RWPE2 (cell line): Measurements from ENCODE around the gene TEPSIN.

ENCODE experiments used
- ATAC-seq: fragments of 200-7000 bp; cut with Tn5 transposase; 3 replicates; pipeline ENCODE4 v1.9.1; 2021; ENCODE audit warnings: low read depth
- DNase-seq: peaks from one replicate; pipeline ENCODE4 v3.0.0-alpha.2; 2020; ENCODE audit warnings: low spot score
- H3K27ac ChIP-seq: fragments of 450-650 bp; 2 replicates; pipeline ENCODE4 v1.5.1; 2017; ENCODE audit warnings: mild to moderate bottlenecking; ENCODE audit not compliant: poor library complexity, severe bottlenecking
- H3K27me3 ChIP-seq: fragments of 250-450 bp; sonication (Bioruptor Pico); 2 replicates; pipeline ENCODE4 v1.5.1; 2021; ENCODE audit warnings: mild to moderate bottlenecking, moderate library complexity; ENCODE audit not compliant: insufficient read depth, poor library complexity, severe bottlenecking
- H3K36me3 ChIP-seq: fragments of 250-450 bp; sonication (Bioruptor Pico); 2 replicates; pipeline ENCODE4 v1.5.1; 2020; ENCODE audit warnings: low read depth, mild to moderate bottlenecking, moderate library complexity
- H3K4me1 ChIP-seq: fragments of 250-450 bp; sonication (Bioruptor Pico); 2 replicates; pipeline ENCODE4 v1.5.1; 2021; ENCODE audit warnings: mild to moderate bottlenecking, moderate library complexity; ENCODE audit not compliant: insufficient read depth, poor library complexity, severe bottlenecking
- H3K4me3 ChIP-seq: fragments of 250-450 bp; sonication (Bioruptor Pico); 2 replicates; pipeline ENCODE4 v1.5.1; 2021; ENCODE audit warnings: mild to moderate bottlenecking, moderate library complexity; ENCODE audit not compliant: severe bottlenecking
- H3K9me3 ChIP-seq: fragments of 250-450 bp; sonication (Bioruptor Pico); 2 replicates; pipeline ENCODE4 v1.5.1; 2021; ENCODE audit warnings: mild to moderate bottlenecking, moderate library complexity; ENCODE audit not compliant: severe bottlenecking
- TF ChIP-seq, protein P1 (sequence below): fragments of 450-650 bp; IDR thresholded peaks from one replicate; pipeline ENCODE4 v1.5.1; 2017; ENCODE audit warnings: mild to moderate bottlenecking, moderate library complexity; ENCODE audit not compliant: poor library complexity, severe bottlenecking

TEPSIN gene

GRCh38 chr17:81238490-81238814 is 403 bp downstream of the TEPSIN start:
- H3K27me3 ChIP-seq, result no peaks in the 10 kb centered on the region
- H3K27ac ChIP-seq, result peak overlapping the region; percentile 67
- H3K9me3 ChIP-seq, result no peaks in the 10 kb centered on the region
- no peaks in the 10 kb centered on the region for H3K4me1 ChIP-seq
- TF ChIP-seq, protein P1, sequence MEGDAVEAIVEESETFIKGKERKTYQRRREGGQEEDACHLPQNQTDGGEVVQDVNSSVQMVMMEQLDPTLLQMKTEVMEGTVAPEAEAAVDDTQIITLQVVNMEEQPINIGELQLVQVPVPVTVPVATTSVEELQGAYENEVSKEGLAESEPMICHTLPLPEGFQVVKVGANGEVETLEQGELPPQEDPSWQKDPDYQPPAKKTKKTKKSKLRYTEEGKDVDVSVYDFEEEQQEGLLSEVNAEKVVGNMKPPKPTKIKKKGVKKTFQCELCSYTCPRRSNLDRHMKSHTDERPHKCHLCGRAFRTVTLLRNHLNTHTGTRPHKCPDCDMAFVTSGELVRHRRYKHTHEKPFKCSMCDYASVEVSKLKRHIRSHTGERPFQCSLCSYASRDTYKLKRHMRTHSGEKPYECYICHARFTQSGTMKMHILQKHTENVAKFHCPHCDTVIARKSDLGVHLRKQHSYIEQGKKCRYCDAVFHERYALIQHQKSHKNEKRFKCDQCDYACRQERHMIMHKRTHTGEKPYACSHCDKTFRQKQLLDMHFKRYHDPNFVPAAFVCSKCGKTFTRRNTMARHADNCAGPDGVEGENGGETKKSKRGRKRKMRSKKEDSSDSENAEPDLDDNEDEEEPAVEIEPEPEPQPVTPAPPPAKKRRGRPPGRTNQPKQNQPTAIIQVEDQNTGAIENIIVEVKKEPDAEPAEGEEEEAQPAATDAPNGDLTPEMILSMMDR, result no peak
- ATAC-seq, result no peak
- H3K4me3 ChIP-seq, result peak overlapping the region; percentile 97
- no peak for DNase-seq
- H3K36me3 ChIP-seq, result peaks cover 17% of the 10 kb centered on the region

DNA sequence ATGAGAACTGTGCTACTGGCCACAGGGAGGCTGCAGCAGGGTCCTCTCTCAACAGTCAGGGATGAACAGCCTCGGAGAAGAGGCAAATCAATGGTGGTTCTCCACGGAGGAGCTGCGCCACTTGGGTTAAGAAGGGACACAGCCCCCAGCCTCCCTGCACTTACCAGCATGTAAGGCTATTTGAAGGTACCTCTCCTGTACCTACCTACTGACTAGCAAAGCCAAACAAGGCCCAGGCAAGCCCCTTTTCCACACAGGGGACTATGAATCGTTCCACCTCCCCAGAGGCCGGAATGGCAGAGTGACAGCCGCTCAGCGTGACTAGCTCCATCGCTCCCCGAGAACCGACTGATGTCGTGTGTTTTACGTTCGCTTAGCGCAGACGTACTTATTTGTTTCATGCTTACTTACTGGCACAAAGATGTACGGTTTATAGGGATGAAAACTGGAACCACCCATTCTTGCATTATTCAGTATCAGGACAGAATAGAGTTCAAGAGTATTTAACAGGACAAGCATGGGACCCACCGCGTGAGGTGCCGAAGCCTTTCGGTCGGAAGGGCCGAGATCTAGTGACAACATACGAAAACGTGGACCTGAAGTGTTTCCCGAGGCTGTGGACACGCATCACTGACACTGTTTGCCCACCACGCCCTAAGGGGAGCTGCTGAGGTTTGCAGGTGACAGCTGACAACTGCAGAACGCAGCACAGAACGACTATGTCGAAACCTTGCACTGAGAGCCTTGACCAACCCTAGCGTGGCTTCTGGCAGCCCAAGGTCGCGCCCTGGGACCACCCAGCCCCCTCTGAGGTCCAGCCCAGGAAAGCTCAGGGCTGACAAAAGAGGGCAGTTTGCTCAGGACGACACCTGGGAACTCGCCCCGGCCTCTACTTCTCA is 1.0 kb downstream of the TEPSIN start:
- Histone ChIP-seq H3K9me3 (no peaks in the 10 kb centered on the region), H3K4me3 (peak overlapping the region; percentile 97), H3K27ac (no peak overlapping the region), H3K27me3 (no peaks in the 10 kb centered on the region), H3K36me3 (peaks cover 17% of the 10 kb centered on the region), H3K4me1 (no peaks in the 10 kb centered on the region)
- ATAC-seq (no peak), DNase-seq (no peak)
- TF ChIP-seq, protein P1, result no peak

DNA sequence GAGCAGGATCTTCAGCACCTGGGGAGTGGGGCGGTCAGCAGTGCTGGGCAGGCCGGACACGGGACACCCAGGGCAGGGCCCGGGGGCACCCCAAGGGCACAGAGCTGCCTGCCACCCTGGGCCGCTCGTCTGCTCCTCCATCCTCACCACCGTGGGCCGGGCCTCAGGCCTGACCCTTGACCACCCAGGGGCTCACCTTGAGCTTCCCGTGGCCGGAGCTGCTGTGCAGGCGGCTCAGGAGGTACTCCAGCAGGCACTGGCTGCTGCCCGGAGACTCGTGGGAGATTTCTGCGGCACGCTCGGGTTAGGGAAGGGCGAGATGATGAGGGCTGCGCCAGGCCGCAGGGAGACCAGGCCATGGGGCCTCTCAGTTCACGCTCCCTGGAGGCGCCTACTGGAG is 2.1 kb downstream of the TEPSIN start:
- no peaks in the 10 kb centered on the region for H3K9me3 ChIP-seq
- H3K36me3 ChIP-seq, result peaks cover 16% of the 10 kb centered on the region
- no peak overlapping the region for H3K27ac ChIP-seq
- DNase-seq (no peak), ATAC-seq (no peak)
- no peak overlapping the region for H3K4me3 ChIP-seq
- TF ChIP-seq, protein P1, result no peak
- no peaks in the 10 kb centered on the region for H3K27me3 ChIP-seq
- no peaks in the 10 kb centered on the region for H3K4me1 ChIP-seq

- no peaks in the 10 kb centered on the region for H3K4me1 ChIP-seq
- DNase-seq, result no peak
- no peak overlapping the region for H3K4me3 ChIP-seq
- TF ChIP-seq, protein P1, result no peak
- H3K9me3 ChIP-seq, result no peaks in the 10 kb centered on the region
- ATAC-seq, result no peak
- no peak overlapping the region for H3K27ac ChIP-seq
- H3K27me3 ChIP-seq, result no peaks in the 10 kb centered on the region
- peaks cover 16% of the 10 kb centered on the region for H3K36me3 ChIP-seq
Observed at GRCh38 chr17:81235822-81236740, 2.8 kb downstream of the TEPSIN start.
